Duodenal mucosa (tissue), 2 donors: ENCODE results near the gene CACUL1.

ENCODE experiments used
- H3K27ac ChIP-seq: one replicate; pipeline ENCODE4 v1.7.0; 2013; ENCODE audit warnings: low read depth, low read length
- H3K27me3 ChIP-seq, 2 donors: one replicate each; pipeline ENCODE4 v1.7.0; 2013; ENCODE audit warnings: low read length in 2 of 2, control low read depth in 1 of 2; ENCODE audit not compliant: insufficient read depth in 2 of 2, control insufficient read depth in 1 of 2
- H3K36me3 ChIP-seq, 2 donors: one replicate each; pipeline ENCODE4 v1.7.0; 2013; ENCODE audit warnings: low read length in 2 of 2, control low read depth in 1 of 2; ENCODE audit not compliant: insufficient read depth in 2 of 2, control insufficient read depth in 1 of 2
- H3K4me1 ChIP-seq, 2 donors: one replicate each; pipeline ENCODE4 v1.7.0; 2013; ENCODE audit warnings: low read length in 2 of 2, control low read depth in 1 of 2; ENCODE audit not compliant: insufficient read depth in 2 of 2, control insufficient read depth in 1 of 2
- H3K4me3 ChIP-seq, 2 donors: one replicate each; pipeline ENCODE4 v1.7.0; 2013; ENCODE audit warnings: low read length in 2 of 2, low read depth in 1 of 2
- H3K9ac ChIP-seq, 2 donors: one replicate each; pipeline ENCODE4 v1.7.0; 2013; ENCODE audit warnings: low read length in 2 of 2, low read depth in 1 of 2
- H3K9me3 ChIP-seq, 2 donors: one replicate each; pipeline ENCODE4 v1.7.0; 2013; ENCODE audit warnings: low read length in 2 of 2, control low read depth in 1 of 2; ENCODE audit not compliant: control insufficient read depth in 1 of 2

Gene CACUL1

DNA sequence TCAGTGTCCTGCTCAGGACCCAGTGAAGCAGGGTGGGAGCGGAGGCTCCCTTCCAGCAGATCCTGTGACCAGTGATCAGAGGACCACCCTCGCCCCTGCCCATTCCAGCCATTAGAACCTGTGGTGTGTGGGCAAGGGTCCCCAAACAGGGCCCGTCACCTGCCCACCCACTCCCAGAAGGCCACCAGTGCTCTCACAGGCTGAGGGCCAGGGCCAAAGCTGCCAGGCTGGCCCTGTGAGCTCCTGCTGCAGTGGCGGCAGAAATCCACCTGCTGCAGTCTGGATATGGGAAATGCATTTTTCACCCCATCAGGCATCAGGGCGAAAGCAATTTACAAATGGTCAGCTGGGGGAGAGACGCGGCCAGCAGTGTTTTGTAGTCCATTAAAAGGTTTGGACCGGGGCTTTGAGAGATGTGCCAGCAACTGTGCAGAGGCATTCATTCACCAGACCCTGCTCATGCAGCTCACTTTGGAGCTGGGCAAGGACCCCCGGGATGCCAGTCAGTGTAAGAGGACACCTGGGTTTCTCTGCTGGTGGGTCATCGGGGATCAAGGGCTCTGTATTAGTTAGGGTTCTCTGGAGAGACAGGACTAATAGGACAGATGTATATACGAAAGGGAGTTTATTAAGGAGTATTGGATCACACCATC, 84.2 kb downstream of the CACUL1 start:
- Histone ChIP-seq H3K4me3 (no peak overlapping the region), H3K27me3 (no peaks in the 10 kb centered on the region), H3K9ac (no peak overlapping the region), H3K36me3 (peaks cover 0 to 6% of the 10 kb centered on the region in 2 donors), H3K27ac (no peak overlapping the region), H3K9me3 (no peaks in the 10 kb centered on the region), H3K4me1 (no peaks in the 10 kb centered on the region)

DNA sequence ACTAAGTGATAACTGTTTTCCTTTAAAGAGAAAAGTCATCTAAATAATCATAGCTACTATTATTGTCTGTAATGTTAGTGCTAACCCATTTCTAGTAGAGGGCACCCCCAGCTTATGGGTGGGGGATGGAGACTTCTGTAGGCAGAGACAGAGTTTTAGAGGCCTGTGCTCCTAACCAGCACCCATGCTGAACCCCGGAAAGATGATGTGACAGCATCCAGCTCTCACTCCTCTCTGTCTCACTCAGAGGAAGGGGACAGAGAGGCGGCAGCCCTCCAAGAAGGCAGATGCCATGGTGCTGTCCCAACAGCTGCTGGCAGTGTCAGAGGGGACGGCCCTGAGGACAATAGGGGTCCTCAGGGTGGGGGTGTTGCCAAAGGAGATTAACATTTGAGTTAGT, 84.9 kb downstream of the CACUL1 start:
- H3K4me1 ChIP-seq = no peaks in the 10 kb centered on the region
- no peaks in the 10 kb centered on the region for H3K27me3 ChIP-seq
- no peaks in the 10 kb centered on the region for H3K9me3 ChIP-seq
- H3K4me3 ChIP-seq = no peak overlapping the region
- H3K9ac ChIP-seq = no peak overlapping the region
- H3K36me3 ChIP-seq = peaks cover 0 to 2% of the 10 kb centered on the region in 2 donors
- no peak overlapping the region for H3K27ac ChIP-seq

DNA sequence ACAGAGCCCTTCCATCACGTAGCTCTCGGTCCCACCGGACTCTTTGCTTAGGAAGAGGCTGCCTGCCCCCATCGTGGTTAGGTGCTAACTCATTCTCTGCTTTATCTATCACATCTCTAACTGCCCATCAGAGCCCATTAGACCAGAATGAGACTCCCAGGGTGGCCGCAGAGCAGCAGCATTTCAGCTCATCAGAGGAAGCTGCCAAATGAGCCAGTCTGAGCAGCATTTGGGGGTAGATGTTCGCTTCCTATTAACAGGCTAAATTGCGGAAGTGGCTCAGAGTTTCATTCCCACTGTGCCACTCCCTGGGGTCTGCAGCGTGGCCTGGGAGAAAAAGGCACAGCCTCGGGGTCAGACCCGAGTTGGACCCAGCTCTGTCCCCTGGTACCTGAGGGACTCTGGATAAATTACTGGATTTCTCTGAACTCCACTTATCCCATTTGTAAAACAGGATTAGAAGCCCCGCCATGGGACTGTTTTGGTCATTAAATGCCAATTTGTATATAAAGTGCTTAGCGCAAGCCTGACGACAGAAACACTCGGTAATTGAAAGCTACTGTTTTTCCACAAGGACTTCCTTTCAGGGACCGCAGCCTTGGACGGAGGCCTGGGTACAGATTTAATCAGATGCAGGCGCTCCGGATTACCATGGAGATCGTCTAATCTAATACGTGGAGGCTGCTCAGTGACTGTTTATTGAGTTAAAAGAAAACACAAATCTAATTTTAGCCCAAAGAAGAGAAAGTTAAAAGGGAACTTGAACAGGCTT, 85.6 kb downstream of the CACUL1 start:
- no peak overlapping the region for H3K9ac ChIP-seq

DNA sequence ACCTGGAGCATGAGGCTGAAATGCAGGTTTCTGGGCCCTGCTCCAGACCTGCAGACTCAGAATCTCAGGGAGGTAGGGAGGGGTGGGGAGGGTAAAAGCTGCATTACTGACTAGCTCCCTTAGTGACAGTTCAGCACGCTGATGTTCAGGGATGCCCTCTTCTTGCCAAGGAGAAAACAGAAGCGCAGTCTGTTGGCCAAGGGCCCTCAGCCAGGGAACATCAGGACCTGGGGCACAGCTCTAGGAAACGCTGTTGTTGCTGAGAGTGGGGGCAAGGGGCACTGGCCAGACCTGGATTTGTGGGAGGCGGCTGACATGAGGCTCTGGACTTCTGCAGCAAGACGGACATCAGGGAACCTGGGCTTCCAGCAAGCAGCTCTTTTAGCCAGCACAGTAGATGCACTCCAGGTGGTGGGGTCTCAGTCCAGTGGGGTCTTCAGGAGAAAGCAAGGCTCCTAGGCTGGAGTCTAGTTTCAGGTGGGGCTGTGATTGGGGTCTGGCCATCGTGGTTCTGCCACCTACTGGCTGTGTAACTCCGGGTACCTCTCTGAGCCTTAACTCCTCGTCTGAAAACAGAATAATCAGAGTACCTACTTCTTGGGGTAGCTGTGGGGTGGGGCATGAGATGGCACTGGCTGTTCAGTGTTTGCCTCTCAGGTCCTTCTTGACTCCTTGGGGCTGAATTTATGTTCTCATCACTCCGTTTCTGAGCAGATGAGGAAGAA, 86.4 kb downstream of the CACUL1 start:
- Histone ChIP-seq H3K9me3 (no peaks in the 10 kb centered on the region), H3K9ac (no peak overlapping the region), H3K27ac (no peak overlapping the region), H3K27me3 (no peaks in the 10 kb centered on the region), H3K4me3 (no peak overlapping the region), H3K36me3 (no peaks in the 10 kb centered on the region), H3K4me1 (no peaks in the 10 kb centered on the region)

More for the DNA sequence above, 85.6 kb downstream of the CACUL1 start:
- no peaks in the 10 kb centered on the region for H3K27me3 ChIP-seq
- H3K36me3 ChIP-seq = peaks cover 0 to 2% of the 10 kb centered on the region in 2 donors
- H3K27ac ChIP-seq = no peak overlapping the region
- no peak overlapping the region for H3K4me3 ChIP-seq
- H3K4me1 ChIP-seq = no peaks in the 10 kb centered on the region
- no peaks in the 10 kb centered on the region for H3K9me3 ChIP-seq

DNA sequence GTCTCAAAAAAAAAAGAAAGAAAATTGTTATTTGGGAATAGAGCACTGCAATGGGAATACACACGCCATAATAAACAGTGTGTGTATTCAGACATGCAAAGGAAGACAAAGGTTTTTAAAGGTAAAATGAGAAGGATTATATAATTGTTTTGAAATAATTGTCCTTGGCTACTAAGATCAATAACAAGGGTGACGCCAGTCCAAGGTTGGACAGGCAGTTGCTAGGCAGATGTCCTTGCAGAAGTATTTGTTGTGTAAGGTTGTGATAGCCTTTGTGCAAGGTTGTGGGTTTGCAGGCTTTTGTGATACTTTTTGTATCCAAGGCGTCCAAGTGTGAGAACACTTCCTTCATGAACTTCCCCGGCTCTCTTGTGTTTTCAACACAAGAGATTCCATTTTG, 87.0 kb downstream of the CACUL1 start:
- Histone ChIP-seq H3K27me3 (no peaks in the 10 kb centered on the region), H3K9ac (no peak overlapping the region), H3K9me3 (no peaks in the 10 kb centered on the region), H3K4me1 (no peaks in the 10 kb centered on the region), H3K4me3 (no peak overlapping the region), H3K27ac (no peak overlapping the region), H3K36me3 (no peaks in the 10 kb centered on the region)

DNA sequence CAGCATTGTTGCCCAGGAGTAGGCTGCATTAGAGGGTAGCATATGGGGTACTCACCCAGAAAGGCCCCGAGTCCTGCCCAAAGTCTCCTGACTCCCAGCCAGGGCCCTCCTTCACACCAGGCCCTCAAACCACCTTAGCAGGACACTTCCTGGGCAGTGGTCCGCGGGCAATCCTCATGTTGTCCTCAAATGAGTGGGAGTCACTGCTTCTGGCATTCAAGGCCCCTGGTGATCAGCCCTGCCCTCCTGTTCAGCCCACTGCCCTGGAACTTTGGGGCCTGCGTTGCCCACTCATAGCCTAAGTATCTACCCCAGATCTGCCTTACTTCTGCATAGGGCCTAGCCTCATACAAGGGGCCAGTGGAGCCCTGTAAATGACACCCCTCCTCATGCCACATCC, 88.4 kb downstream of the CACUL1 start:
- Histone ChIP-seq H3K4me1 (no peaks in the 10 kb centered on the region), H3K9ac (no peak overlapping the region), H3K36me3 (no peaks in the 10 kb centered on the region), H3K27me3 (no peaks in the 10 kb centered on the region), H3K9me3 (no peaks in the 10 kb centered on the region), H3K4me3 (no peak overlapping the region), H3K27ac (no peak overlapping the region)

DNA sequence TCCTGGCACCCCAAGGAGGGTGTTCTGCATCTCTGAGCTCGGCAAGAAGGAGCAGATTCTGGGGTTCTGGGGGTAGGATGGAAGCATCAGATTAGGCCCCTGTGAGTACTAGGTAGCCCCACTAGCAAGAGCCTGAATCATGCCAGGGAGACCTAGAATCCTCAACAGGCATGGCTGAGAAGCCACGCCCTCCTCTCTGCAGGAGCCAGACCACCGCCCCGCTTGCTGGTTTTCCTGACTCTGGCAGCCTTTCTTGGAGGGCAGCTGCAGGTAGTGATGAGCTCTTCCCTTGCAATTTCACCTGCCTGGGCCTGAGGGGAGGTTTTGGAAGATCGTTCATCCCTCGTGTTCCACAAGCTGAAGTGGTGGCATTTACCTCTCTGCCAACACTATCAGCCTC, 90.4 kb downstream of the CACUL1 start:
- H3K27me3 ChIP-seq = no peaks in the 10 kb centered on the region
- no peak overlapping the region for H3K9ac ChIP-seq
- H3K36me3 ChIP-seq = no peaks in the 10 kb centered on the region
- no peaks in the 10 kb centered on the region for H3K9me3 ChIP-seq
- no peak overlapping the region for H3K27ac ChIP-seq
- H3K4me3 ChIP-seq = no peak overlapping the region
- no peaks in the 10 kb centered on the region for H3K4me1 ChIP-seq

DNA sequence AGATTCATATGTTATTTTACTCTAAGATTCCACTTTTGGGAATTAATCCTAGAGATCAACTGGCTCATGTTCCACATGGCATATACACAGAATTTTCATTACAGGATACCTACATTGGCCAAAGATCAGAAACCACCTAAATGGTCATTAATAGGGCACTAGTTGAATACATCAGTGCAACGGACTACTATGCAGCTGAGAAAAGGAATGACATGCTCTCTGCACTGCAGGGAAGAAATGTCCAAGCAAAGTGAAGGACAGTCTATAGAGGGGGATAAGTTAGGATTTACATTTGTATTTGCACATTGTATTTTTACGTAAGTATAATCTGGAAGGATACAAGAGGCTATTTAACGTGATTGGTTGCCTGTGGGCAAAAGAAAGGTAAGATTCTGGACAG, 91.6 kb downstream of the CACUL1 start:
- Histone ChIP-seq H3K9ac (no peak overlapping the region), H3K36me3 (no peaks in the 10 kb centered on the region), H3K4me3 (no peak overlapping the region), H3K27ac (no peak overlapping the region), H3K4me1 (no peaks in the 10 kb centered on the region), H3K27me3 (no peaks in the 10 kb centered on the region), H3K9me3 (no peaks in the 10 kb centered on the region)

DNA sequence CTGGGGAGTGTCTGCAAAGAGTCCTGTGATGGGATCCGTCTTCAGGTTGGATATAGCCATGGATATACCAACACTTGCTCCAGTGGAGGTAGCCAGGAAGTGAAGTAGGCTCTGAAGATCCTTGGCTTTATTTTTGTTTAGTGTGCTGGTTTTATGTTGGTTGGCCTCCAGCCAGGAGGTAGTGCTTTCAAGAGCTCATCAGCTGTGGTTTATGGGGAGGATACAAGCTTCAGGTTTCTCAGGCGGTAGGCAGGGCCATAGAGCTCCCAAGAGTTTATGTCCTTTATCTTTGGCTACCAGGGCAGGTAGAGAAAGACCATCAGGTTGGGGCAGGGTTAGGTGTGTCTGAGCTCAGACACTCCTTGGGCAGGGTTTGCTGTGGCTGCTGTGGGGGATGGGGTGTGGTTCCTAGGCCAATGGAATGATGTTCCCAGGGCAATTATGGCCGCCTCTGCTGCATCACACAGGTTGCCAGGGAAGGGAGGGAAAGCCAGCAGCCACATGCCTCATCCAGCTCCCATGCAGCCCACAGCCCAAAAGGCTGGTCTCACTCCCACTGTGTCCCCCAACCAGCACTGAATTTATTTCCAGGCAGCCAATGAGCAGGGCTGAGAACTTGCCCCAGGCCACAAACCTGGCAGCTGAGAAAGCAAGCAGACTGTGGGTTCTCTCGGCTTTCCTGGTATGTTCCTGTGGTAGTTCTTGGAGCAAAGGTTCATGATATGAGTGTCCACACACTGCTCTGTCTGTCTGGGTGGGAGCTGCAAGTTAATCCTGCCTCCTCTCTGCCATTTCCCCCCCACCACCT, 92.3 kb downstream of the CACUL1 start:
- Histone ChIP-seq H3K9ac (no peak overlapping the region), H3K4me1 (no peaks in the 10 kb centered on the region), H3K27ac (no peak overlapping the region), H3K9me3 (no peaks in the 10 kb centered on the region), H3K36me3 (no peaks in the 10 kb centered on the region), H3K27me3 (no peaks in the 10 kb centered on the region), H3K4me3 (no peak overlapping the region)
